ENCODE data around the gene FAM78A.

Gene FAM78A

DNA sequence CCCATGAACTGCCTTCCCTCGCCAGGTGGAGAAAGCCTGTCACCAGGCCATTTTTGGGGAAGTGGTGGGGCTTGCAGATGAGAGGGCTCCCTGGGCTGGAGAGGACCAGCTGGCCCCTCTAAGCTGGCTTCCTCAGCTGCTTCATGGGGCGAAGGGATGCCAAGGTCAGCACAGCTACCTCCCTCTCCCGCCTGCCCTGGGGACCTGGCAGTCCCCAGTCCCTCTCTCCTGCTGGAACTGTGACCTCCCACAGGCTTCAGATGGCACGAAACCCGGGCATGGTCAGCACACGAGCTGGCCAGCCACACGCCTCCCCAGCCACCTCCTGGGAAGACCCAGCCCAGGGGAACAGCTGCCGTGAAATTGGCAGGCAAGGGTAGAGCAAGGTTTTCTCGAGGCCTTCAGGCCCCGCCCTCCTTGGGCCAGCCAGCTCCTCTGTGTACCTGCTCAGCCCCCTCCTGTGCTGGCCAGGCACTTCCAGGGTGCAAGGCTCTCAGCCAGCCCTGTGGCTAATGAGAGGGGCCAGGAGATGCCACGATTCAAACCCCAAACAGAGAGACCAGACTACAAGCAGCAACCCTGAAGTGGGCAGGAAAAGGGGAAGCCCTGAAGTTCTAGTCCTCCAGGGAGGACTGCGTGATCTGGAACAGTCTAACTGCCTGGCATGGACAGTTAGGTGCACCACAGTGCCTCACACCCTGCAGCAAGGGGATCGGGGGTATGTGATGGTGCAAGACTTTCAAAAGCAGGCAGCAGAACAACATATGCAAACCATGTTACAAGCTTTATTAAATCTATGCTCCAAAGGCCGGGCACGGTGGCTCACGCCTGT lies 26.1 kb upstream of the FAM78A start:
- DNase-seq: no peak

DNA sequence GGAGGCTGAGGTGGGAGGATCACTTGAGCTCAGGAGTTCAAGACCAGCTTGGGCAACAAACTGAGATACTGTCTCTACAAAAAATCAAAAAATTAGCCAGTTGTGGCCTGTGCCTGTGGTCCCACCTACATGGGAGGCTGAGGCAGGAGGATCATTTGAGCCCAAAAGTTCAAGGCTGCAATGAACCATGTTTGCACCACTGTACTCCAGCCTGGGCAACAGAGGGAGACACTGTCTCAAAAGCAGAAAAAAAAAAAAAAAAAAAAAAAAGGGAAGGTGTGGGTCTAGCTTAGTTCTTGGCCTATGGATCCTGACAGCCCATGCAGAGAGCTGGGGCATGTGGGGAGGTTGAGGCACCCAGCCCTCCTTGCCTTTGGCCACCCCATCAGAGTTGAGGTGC lies 24.1 kb upstream of the FAM78A start:
- no peak for DNase-seq

- no peak for DNase-seq
Measured at GRCh38 chr9:131299961-131300347, 23.6 kb upstream of the FAM78A start.

GRCh38 chr9:131299346-131299960 lies 23.1 kb upstream of the FAM78A start:
- no peak for DNase-seq

- no peak for DNase-seq
Measured at GRCh38 chr9:131298816-131299215, 22.5 kb upstream of the FAM78A start.

- no peak for DNase-seq
Measured at GRCh38 chr9:131298341-131298740, 22.0 kb upstream of the FAM78A start.

DNA sequence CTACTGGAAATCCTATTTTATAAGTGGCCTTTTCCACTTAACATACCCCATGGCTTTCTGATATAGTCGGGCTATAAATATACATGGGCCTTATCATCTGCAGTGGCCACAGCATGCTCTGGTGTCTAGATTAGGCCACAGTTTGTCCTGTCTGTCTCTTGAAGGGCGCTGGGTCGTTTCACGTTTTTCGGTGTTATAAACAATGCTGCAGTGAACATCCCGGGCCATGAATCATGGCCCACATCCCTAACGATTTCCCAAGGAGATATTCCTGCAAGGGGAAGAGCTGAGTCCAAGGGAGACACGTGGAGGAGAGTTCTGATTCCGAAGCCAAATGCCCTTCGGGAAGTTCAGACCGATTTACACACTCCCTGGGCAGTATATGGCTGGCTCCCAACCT lies 21.6 kb upstream of the FAM78A start:
- no peak for DNase-seq

DNA sequence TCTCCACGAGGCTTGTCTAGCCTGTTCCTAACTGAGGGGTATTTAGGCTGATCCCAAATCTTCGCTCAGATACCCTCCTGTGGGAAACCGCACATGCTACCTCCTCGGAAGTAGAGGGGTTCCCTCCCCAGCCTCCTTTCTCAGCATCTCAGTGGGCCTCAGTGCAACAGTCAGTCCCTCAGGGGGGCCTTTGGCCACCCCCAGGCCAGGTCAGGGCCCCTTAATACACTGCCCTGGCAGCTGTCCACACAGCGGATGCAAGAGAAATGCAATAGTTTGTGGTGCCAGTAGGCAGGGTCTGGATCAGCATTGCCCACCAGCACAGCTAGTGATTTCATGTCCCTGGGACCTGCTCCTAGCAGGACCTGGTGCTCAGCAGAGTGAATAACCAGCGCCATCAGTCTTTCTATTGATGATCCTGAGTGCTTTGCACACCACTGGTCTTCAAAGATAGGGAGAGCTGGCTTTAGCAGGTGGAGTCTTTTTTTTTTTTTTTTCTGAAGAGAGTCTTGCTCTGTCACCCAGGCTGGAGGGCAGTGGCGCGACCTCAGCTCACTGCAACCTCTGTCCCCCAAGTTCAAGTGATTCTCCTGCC lies 20.7 kb upstream of the FAM78A start:
- DNase-seq: no peak

DNA sequence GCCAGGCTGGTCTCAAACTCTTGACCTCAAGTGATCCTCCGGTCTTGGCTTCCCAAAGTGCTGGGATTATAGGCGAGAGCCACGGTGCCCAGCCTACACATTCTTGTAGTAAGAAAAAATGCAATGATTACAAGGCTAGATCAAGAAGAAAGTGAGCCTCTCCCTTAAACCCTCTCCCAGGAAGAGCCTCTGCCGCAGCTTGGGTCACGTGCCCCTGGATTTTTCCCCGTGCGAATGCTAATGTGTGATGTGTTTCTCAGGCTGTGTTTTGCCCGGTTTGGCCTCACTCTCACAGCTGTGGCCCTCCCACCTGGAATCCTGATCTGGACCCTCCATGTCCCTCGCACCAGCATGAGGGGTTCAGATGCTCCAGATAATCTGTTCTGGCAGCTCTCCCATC lies 20.1 kb upstream of the FAM78A start:
- DNase-seq: no peak

DNA sequence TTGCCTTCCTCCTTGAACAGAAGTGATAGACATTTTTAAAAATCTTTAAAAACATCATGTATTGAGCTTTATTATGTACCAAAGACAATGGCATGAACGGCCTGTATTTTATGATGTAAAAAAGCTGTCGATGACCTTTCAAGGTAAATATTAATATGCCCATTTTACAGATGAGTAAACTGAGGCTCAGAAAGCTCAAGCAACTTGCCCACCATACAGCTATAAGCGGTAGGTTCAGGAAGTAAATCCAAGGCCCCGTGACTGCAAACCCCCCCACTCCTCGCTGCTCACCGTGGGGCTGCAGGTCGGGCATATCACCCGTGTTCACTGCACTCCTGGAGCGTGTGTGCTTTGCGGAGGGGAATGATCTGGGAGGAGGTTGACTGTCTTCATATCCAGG lies 16.6 kb upstream of the FAM78A start:
- DNase-seq: no peak

DNA sequence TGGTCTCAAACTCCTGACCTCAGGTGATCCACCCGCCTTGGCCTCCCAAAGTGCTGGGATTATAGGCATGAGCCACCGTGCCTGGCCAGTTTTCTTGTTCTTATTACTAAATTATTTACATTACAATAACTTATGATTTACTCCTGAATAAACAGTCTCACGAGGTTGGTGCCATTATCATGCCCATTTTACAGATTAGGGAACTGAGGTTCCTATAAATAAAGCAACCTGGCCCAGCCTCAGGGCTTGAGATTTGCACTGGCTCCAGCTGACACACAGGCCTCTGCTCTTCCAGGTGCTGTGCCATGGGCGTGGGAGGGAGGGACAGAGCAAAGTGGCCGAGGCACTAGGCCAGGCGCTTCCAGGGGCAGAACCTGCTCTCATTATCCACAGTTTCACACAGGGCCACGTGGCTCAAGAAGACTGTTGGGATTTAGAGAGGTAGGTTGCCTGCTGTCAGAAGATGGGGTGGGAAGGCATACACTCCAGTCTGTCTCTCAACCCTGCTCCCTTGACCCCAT lies 15.5 kb upstream of the FAM78A start:
- DNase-seq: no peak

DNA sequence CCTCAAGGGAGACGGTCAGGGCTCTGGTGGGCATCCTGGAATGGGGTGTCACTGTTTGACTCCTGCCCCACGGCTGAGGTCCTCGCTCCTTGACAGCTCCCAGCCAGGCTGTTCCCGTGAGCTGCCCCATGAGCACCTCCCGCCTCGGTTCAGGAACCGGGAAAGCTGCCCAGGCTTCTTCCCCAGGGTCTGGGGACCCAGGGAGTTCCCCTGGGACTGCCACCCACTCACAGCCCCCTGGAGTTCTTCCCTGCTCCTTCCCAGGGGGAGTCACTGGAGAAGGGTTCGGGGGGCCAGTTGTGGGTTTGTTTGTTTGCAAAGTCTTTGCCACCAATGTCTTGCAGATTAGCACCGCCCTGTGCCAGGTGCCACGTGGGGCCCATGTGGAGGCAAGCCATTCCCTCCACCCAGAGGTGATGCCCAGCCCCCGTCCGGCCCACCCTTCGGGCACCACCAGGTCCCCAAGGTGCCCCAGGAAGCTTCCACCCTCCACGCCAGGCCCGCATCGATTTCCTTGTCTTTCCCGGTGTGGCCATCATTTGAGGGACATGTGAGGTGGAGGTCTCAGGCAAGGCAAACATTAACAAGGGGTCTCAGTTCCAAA lies 14.6 kb upstream of the FAM78A start:
- no peak for DNase-seq

DNA sequence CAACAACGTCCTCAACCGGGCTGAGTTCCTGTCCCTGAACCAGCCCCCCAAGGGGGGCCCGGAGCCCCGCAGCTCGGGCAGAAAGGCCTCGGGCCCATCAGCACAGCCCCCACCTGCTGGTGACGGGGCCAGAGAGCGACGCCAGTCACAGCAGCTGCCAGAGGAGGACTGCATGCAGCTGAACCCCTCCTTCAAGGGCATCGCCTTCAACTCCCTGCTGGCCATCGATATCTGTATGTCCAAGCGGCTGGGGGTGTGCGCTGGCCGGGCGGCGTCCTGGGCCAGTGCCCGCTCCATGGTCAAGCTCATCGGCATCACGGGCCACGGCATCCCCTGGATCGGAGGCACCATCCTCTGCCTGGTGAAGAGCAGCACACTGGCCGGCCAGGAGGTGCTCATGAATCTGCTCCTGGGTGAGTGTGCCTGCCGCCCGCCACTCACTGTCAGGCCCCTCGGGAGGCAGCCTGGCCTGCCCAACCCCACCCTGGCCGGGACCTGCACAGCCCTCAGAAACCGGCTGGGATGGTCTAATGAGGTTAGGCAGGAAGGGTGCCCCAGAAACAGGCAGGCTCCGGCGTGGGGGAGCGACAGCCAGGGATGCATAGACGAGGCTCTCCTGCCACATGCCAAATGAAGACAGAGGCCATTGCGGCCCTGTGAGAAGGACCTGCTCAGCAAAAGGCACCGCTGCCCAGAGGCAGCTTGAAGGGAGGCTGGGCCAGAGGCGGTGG lies 13.9 kb upstream of the FAM78A start:
- no peak for DNase-seq

- DNase-seq: no peak
Measured at GRCh38 chr9:131289301-131290035, 13.2 kb upstream of the FAM78A start, which contains the start of gene PLPP7. Gene PLPP7 (plus strand): TSS chr9:131289723. CDS start chr9:131289998, 275 bp downstream.

- no peak for DNase-seq
Measured at GRCh38 chr9:131288217-131288616, 11.9 kb upstream of the FAM78A start.

DNA sequence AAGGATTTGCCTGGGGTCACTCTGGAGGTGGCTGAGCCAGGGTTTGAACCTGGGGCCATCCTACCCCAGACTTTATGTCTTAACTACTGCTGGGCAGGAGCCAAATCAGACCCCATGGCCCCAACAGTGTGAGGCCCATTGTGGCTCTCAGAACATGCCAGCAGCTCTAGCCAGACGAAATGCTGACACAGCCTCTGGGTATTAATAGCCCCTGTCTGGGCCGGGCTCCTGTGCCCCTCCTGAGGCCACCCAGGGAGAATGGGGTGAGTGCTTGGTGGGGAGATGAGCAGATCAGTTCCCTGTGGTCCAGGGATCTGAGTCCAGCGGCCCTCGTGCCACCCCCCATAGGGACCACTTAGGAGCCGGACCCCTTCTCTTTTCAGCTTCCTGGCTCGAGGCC lies 11.0 kb upstream of the FAM78A start:
- DNase-seq: no peak

DNA sequence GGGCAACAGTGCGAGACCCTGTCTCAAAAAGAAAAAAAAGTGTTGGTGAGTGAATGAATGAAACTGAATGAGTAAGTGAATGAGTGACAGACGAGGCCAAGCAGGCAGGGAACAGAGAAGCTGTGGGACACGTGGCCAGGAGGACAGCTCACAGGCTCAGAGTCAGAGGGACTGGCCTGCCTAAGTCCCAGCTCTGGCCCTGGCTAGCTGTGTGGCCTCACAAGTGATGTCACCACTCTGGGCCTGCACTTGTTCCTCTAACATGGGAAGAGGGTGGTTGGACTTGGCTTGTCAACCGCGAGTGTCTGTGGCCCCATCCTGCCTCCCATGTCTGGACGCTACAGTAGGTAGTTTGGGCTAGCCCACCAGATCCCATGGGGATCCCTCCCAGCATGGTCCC lies 8.5 kb upstream of the FAM78A start:
- no peak for DNase-seq

DNA sequence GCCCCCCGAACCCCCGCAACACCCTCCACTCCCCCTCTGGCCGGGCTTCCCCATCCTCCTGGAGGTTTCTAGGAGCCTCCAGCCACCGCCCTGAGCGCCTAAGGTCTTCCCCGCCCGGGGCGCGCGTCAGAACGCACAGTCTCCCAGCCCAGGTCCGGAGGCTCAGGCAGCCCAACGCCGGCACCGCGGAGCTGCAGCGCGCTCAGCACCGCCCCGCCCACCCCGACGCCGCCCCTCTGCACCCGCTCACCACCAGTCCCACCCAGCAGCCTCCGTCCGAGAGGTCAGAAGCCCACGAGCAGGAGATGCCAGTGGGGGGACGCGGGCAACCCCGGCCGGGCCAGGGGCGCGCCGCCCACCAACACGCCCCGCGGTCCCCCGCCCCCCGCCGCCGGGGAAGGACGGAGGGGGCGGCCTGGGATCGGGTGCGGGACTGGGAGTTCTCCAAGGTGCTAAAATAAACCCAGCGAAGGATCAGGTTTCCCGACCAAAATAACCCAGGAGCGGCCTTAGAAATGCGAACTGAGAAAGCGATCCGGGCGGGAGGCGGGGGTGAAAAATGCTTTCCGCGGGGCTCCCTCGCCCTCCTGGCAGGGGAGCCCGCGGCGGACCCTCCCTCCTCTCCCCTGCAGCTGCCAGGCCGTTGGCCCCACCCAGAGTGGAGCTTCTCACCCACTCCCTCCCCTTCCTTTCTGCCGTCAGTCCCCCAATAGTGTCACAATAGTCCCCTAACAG lies 6.5 kb upstream of the FAM78A start:
- no peak for DNase-seq

GRCh38 chr9:131282175-131282574 lies 5.9 kb upstream of the FAM78A start:
- no peak for DNase-seq

- no peak for DNase-seq
Measured at GRCh38 chr9:131281119-131281965, 5.0 kb upstream of the FAM78A start.
